ENCODE results near the gene ROBO1. TPM values are rescaled to one million over a fixed set of nuclear protein-coding genes. Genes with fewer than 3 reads are reported as not detected.

The ROBO1 gene
- total RNA-seq, 1 donor from 2014 or later, result 7.1 TPM

DNA sequence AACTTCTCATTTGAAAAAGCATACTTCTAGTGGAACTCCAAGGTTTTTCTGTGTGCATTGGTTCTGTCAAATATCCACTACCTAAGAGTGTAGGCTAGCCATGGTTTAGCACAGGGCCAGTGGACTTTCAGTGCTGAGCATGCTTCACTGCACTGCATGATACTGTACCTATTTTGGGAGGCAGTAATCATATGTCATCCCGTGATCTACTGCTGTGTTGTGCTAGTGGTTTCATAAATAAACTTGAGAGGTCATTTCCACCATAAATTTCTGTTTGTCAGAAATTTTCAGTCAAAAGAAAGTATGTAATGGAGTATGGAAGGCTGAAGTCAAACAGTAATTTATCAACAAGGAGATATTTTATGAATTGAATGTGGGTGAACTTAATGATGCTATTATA lies 203.6 kb downstream of the ROBO1 start:
- no peaks in the 10 kb centered on the region for H3K36me3 ChIP-seq
- no peak for DNase-seq
- no peak overlapping the region for H3K4me3 ChIP-seq
- no peaks in the 10 kb centered on the region for H3K4me1 ChIP-seq
- TF ChIP-seq, protein P1, sequence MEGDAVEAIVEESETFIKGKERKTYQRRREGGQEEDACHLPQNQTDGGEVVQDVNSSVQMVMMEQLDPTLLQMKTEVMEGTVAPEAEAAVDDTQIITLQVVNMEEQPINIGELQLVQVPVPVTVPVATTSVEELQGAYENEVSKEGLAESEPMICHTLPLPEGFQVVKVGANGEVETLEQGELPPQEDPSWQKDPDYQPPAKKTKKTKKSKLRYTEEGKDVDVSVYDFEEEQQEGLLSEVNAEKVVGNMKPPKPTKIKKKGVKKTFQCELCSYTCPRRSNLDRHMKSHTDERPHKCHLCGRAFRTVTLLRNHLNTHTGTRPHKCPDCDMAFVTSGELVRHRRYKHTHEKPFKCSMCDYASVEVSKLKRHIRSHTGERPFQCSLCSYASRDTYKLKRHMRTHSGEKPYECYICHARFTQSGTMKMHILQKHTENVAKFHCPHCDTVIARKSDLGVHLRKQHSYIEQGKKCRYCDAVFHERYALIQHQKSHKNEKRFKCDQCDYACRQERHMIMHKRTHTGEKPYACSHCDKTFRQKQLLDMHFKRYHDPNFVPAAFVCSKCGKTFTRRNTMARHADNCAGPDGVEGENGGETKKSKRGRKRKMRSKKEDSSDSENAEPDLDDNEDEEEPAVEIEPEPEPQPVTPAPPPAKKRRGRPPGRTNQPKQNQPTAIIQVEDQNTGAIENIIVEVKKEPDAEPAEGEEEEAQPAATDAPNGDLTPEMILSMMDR (IDR thresholded peaks at IDR 0.05; ENCODE audit: borderline replicate concordance), result no peak
- intact Hi-C loops (cut with micrococcal nuclease), result no loop called here
- no peak overlapping the region for H3K27ac ChIP-seq (replicated peaks)
- no peaks in the 10 kb centered on the region for H3K27me3 ChIP-seq (ENCODE audit: low read depth)
- no peaks in the 10 kb centered on the region for H3K9me3 ChIP-seq (replicated peaks)

GRCh38 chr3:79560698-79561097 lies 207.1 kb downstream of the ROBO1 start:
- H3K4me3 ChIP-seq, result no peak overlapping the region
- H3K27me3 ChIP-seq (ENCODE audit: low read depth), result no peaks in the 10 kb centered on the region
- no peak overlapping the region for H3K27ac ChIP-seq (replicated peaks)
- no peaks in the 10 kb centered on the region for H3K9me3 ChIP-seq (replicated peaks)
- no peaks in the 10 kb centered on the region for H3K36me3 ChIP-seq
- no peaks in the 10 kb centered on the region for H3K4me1 ChIP-seq
- TF ChIP-seq, protein P1 (IDR thresholded peaks at IDR 0.05; ENCODE audit: borderline replicate concordance), result no peak
- no peak for DNase-seq
- intact Hi-C loops (cut with micrococcal nuclease), result no loop called here

DNA sequence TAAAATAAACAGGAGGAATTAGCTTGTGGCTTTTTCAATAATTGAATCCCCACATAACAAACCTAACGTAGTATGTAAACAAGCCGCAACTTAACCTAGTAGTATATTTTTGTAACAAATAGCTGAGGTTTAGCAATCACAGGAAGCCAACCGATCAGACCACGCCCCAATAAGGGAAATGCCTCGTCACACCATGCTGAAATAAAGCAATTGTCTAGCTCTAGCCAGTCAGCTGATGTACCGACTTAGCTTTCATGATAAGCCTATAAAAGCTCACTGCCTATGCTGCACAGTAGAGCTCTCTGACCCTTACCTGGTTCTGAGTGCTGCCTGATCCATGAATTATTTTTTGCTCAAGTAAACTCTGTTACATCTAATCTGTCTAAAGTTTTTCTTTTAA lies 208.9 kb downstream of the ROBO1 start:
- H3K9me3 ChIP-seq (replicated peaks), result no peaks in the 10 kb centered on the region

DNA sequence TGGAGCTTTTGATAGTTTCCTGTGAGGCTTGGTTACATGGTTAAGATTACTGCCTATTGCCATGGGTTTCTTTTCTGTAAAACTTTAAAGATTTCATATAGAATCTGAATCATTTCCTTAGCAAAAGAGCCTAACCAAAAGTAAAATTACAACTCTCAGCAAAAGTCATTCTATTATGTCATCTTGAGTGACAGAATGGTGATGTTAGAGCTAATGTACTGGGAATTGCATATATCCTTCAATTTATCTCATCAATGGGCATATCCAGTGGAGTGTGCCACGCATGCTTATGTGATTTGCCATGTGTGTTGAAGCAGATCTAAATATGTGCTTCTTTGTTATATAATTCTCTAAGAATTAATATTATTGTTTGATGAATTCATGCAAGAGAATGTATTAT lies 212.1 kb downstream of the ROBO1 start:
- no peaks in the 10 kb centered on the region for H3K9me3 ChIP-seq (replicated peaks)
- no peak overlapping the region for H3K4me3 ChIP-seq
- no peak overlapping the region for H3K27ac ChIP-seq (replicated peaks)
- TF ChIP-seq, protein P1 (IDR thresholded peaks at IDR 0.05; ENCODE audit: borderline replicate concordance), result no peak
- H3K4me1 ChIP-seq, result no peaks in the 10 kb centered on the region
- H3K27me3 ChIP-seq (ENCODE audit: low read depth), result no peaks in the 10 kb centered on the region
- no peaks in the 10 kb centered on the region for H3K36me3 ChIP-seq
- intact Hi-C loops (cut with micrococcal nuclease), result no loop called here
- DNase-seq, result no peak

More for the DNA sequence above, 208.9 kb downstream of the ROBO1 start:
- DNase-seq, result no peak
- H3K27ac ChIP-seq (replicated peaks), result no peak overlapping the region
- TF ChIP-seq, protein P1 (IDR thresholded peaks at IDR 0.05; ENCODE audit: borderline replicate concordance), result no peak
- H3K27me3 ChIP-seq (ENCODE audit: low read depth), result no peaks in the 10 kb centered on the region
- H3K4me3 ChIP-seq, result no peak overlapping the region
- H3K36me3 ChIP-seq, result no peaks in the 10 kb centered on the region
- intact Hi-C loops (cut with micrococcal nuclease), result no loop called here
- no peaks in the 10 kb centered on the region for H3K4me1 ChIP-seq

DNA sequence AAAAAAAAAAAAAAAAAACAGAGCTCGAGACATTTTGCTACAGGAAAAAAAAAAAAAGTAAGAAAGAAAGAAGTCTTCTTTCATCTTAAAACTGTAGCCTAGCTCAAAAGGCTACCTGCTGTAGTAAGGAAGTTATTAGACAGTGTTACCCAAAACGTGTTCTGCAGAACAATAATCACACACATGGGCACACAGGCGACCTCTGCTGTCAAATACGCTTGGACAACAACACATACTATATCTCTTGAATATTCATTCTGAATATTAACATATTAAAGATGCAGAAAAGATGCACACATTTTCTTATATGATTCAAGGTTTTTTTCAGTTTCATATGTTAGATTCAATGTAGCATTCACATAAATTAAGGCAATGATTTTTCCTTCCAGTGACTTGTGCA lies 215.8 kb downstream of the ROBO1 start:
- TF ChIP-seq, protein P1 (IDR thresholded peaks at IDR 0.05; ENCODE audit: borderline replicate concordance), result no peak
- no peak for DNase-seq
- H3K36me3 ChIP-seq, result no peaks in the 10 kb centered on the region
- H3K4me3 ChIP-seq, result no peak overlapping the region
- no peak overlapping the region for H3K27ac ChIP-seq (replicated peaks)
- no peaks in the 10 kb centered on the region for H3K9me3 ChIP-seq (replicated peaks)
- no peaks in the 10 kb centered on the region for H3K4me1 ChIP-seq
- no peaks in the 10 kb centered on the region for H3K27me3 ChIP-seq (ENCODE audit: low read depth)
- intact Hi-C loops (cut with micrococcal nuclease), result no loop called here

Measured in left ventricle myocardium inferior (tissue), 1 donor.